Fibroblast of pulmonary artery (primary cell): ENCODE data around the gene MYH11.
"Not testable (repeated sequence)": the region's sequence is repeated elsewhere in the genome, so short reads cannot be mapped to it uniquely, and the experiment has no call there.

ENCODE experiments used
- DNase-seq: peaks from one replicate; pipeline ENCODE4 v3.0.0-alpha.2; 2010; ENCODE audit warnings: low read depth
- H3K4me3 ChIP-seq: replicated peaks from 2 replicates; pipeline ENCODE4 v1.5.1; 2011; ENCODE audit warnings: low read depth, mild to moderate bottlenecking, control low read depth, low read length, moderate library complexity
- CTCF ChIP-seq: IDR thresholded peaks from 2 replicates; pipeline ENCODE4 v1.5.1; 2011; ENCODE audit warnings: mild to moderate bottlenecking, control low read depth, low read length, inconsistent platforms; ENCODE audit errors: missing control alignments

The MYH11 gene

GRCh38 chr16:15846510-15846909 lies 10.3 kb downstream of the MYH11 start:
- TF ChIP-seq CTCF, result no peak
- DNase-seq, result no peak
- H3K4me3 ChIP-seq, result no peak overlapping the region

- DNase-seq, result no peak
- no peak overlapping the region for H3K4me3 ChIP-seq
- no peak for TF ChIP-seq CTCF
Observed at GRCh38 chr16:15843635-15844279, 13.1 kb downstream of the MYH11 start.

GRCh38 chr16:15839204-15839603 lies 17.6 kb downstream of the MYH11 start:
- H3K4me3 ChIP-seq, DNase-seq: not testable (repeated sequence)

GRCh38 chr16:15837761-15838160 lies 19.1 kb downstream of the MYH11 start:
- no peak for DNase-seq
- no peak for TF ChIP-seq CTCF
- no peak overlapping the region for H3K4me3 ChIP-seq

GRCh38 chr16:15836965-15837611 lies 19.7 kb downstream of the MYH11 start:
- no peak for TF ChIP-seq CTCF
- H3K4me3 ChIP-seq, result no peak overlapping the region
- DNase-seq, result no peak

- no peak for TF ChIP-seq CTCF
- no peak for DNase-seq
- no peak overlapping the region for H3K4me3 ChIP-seq
Observed at GRCh38 chr16:15836074-15836473, 20.8 kb downstream of the MYH11 start.

- no peak for TF ChIP-seq CTCF
- DNase-seq, result no peak
- H3K4me3 ChIP-seq, result no peak overlapping the region
Observed at GRCh38 chr16:15835136-15835878, 21.5 kb downstream of the MYH11 start.
